Inflammatory macrophage treated with lipopolysaccharide for 1 hour (primary cell): ENCODE data around the gene LAMC1.

Experiments used
- DNase-seq, 2 donors: peaks; one replicate each; pipeline ENCODE4 v3.0.0-alpha.2; 2020 to 2022

The LAMC1 gene

GRCh38 chr1:183021405-183022201 is 1.6 kb upstream of the LAMC1 start:
- no peak for DNase-seq

- DNase-seq: peak; percentile 78 to 86
Observed at GRCh38 chr1:183022202-183023145, 746 bp upstream of the LAMC1 start.

DNA sequence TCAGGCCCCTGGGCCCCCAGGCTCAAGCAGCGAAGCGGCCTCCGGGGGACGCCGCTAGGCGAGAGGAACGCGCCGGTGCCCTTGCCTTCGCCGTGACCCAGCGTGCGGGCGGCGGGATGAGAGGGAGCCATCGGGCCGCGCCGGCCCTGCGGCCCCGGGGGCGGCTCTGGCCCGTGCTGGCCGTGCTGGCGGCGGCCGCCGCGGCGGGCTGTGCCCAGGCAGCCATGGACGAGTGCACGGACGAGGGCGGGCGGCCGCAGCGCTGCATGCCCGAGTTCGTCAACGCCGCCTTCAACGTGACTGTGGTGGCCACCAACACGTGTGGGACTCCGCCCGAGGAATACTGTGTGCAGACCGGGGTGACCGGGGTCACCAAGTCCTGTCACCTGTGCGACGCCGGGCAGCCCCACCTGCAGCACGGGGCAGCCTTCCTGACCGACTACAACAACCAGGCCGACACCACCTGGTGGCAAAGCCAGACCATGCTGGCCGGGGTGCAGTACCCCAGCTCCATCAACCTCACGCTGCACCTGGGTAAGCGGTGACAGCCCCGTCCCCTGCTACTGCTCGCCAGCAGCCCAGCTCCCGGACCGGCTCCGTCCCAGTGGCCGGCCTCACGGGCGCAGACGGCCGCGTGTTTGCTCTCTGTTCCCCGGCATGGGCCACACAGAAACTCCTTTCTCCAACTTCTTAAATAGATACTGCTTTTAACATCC is 539 bp downstream of the LAMC1 start:
- no peak for DNase-seq

GRCh38 chr1:183024317-183025009 is 1.2 kb downstream of the LAMC1 start:
- DNase-seq: no peak

DNA sequence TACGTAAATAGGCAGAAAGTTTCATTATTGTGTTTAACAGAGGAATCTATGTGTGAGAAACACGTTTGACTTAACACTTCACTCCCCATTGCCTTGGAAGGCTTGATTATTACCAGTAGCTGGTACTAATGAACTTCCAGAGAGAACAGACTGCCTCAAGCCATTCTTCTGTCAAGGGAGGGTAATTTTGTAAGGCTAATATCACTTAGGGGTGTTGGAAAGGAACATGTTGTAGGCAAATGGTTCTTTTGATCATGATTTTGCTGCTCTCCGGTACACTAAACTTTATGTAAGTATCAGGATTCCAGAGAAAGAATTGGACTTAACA is 1.8 kb downstream of the LAMC1 start:
- no peak for DNase-seq

- DNase-seq: no peak
Observed at GRCh38 chr1:183025782-183026774, 2.9 kb downstream of the LAMC1 start.

DNA sequence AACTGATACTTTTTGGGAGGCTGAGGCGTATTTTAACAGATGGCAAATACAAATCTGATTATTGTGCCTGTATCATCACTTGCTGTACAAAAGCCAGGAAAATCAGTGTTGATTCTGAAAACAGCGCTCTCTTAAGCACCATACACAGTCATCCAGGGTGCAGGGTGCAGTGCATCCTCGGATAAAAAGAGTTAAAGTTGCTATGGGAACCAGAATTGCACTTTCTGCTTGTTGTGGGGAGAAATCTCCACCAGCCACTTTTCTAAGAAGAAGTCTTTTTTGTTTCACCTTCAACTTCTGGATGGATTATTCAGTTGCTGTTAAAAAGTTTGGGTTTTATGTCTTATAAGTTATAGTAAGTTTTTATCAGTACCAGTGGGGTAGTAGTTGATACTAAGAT is 3.8 kb downstream of the LAMC1 start:
- no peak for DNase-seq

- DNase-seq: no peak
Observed at GRCh38 chr1:183027791-183028190, 4.6 kb downstream of the LAMC1 start.

GRCh38 chr1:183029591-183030000 is 6.4 kb downstream of the LAMC1 start:
- DNase-seq: no peak

DNA sequence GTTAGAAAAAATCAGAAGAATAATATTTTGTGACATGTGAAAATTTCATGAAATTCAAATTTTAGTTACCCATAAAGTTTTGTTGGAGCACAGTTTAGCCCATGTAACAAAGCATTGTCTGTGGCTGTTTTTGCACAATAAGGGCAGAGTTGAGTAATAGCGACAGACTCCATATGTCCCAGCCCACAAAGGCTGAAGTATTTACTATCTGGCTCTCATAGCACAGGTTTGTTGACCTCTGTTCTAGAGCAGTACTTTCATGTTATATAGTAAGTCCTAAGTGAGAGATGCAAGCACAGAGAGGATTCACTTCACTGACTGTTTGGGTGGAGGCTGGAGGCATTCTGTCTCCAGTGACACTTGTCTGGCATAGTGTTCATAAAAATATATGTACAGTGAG is 6.8 kb downstream of the LAMC1 start:
- no peak for DNase-seq

DNA sequence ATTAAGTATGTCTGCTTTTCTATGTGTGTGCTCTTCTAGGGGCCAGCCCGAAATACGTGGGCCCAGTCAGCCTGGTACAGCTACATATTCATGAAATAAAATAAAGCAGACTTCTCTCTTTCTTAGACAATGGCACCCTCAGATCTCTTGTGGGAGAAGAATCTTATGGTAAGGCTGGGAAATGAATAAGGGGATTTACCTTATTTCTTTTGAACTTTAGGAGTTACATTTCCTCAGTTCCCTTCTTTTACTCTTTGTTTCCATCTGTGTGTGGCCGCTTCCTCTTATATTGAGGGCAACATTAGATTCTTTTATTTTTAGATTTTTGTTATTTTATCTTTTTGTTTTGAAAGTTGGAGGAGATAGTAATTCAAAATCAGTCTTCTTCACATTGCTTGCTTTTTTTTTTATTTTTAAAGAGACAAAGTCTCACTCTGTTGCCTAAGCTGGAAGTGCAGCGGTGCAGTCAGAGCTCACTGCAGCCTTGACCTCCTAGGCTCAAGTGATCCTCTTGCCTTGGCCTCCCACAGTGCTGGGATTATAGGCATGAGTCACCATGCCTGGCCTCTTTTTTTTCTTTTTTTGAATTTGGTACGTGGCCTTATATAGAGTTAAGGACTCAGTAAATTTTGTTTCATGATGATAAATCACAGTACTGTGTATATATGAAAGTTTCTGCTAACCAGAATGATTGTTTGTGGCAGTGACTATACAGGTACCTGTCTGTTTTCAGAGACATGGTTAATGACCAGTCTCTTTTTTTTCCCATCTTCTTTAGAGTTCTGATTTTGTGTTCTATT is 9.1 kb downstream of the LAMC1 start:
- no peak for DNase-seq

DNA sequence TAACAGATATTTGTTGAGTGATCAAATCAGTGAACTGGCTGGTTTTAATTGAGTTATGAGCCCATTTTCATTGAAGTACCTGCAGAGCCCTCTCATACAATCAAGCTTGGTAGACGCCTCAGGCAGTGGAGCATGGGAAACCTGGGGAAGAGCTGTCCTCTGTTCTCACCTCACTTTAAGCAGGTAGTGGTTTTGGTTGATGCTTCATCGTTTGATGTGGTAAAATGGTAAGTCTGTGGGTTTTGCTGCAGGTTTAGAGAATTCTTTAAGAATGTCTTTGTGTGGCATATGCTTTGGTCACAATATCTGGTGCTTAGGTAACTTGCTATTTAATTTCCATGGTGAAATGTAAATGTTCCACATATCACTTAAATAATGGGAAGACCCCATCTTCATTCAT is 10.0 kb downstream of the LAMC1 start:
- no peak for DNase-seq

- DNase-seq: no peak
Observed at GRCh38 chr1:183034682-183035081, 11.5 kb downstream of the LAMC1 start.

DNA sequence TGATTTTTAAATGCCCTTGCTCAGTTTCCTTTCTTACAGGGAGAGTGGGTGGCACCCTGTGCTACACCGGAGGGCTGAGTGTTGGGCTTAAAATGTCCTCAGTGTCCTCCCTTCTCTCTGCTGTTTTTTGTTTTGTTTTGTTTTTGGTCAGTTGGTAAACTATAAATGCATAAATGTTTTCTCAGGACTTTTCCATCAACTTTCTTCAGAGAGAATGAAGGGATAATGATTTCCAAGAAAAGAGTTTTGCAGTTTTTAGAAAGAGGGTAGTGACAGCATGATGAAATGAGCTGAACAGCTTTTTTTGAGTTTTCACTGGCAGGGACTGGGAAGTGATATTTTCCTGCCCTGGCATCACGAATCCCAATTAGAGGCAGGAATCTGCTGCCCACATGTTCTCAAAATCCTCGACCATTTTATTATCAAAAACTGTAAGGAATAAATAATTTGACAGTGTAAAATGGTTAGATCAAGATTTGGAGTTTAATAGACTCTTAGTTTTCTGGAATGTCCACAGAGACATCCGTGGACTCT is 15.2 kb downstream of the LAMC1 start:
- no peak for DNase-seq

GRCh38 chr1:183038913-183039312 is 15.7 kb downstream of the LAMC1 start:
- DNase-seq: no peak

DNA sequence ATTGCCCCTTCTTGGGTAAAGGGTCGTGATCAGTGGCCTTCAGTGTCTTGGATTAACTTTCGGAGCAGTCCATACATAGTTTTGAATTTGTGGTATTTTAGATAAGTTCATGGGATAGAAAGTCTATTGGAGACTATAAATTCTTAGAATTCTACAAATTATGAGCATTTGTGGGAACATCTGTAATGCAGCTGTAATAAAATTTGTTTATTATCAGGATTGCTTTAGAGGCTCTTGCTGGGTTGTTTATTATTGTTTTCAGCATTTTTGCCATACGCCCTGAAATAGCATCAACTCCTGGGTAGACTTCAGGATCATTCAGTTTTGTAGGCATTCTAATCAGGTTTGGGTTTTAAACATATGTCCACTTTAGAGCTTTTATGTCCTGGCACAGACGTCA is 16.1 kb downstream of the LAMC1 start:
- no peak for DNase-seq

DNA sequence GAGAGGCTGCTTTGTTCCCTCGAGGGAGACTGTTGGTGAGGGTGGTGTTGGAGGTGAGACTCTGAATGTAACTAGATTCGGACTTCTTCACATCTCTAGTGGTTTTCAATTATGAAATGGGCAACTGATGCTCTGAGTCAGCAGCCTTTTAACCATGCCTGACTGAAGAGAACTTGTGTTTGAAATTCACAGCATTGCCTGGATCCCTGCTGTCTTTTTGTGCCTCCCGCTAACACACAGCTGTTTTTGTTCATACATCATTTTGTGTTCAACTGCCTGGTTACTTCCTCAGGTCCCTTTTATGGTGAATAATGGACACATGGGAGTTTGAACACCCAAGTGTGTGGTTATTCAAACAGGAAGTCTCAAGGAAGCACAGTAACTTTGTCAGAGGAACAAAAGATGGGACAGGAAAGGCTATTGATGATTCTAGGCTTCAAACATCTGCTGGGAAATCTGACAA is 16.8 kb downstream of the LAMC1 start:
- DNase-seq: no peak

GRCh38 chr1:183040547-183040971 is 17.3 kb downstream of the LAMC1 start:
- no peak for DNase-seq

GRCh38 chr1:183043254-183043653 is 20.0 kb downstream of the LAMC1 start:
- no peak for DNase-seq
